Smooth muscle cell of the coronary artery (primary cell): ENCODE measurements around the gene MARCHF10. TPM values are rescaled to one million over a fixed set of nuclear protein-coding genes. Genes with fewer than 3 reads are reported as not detected.

Source experiments
- total RNA-seq: library from RNA; depleted of rRNA; stranded (reverse); fragments of >200 nt; gene quantifications from 2 replicates; pipeline ENCODE4 v1.2.3, GENCODE V29; 2014; ENCODE audit warnings: low replicate concordance

The MARCHF10 gene, protein sequence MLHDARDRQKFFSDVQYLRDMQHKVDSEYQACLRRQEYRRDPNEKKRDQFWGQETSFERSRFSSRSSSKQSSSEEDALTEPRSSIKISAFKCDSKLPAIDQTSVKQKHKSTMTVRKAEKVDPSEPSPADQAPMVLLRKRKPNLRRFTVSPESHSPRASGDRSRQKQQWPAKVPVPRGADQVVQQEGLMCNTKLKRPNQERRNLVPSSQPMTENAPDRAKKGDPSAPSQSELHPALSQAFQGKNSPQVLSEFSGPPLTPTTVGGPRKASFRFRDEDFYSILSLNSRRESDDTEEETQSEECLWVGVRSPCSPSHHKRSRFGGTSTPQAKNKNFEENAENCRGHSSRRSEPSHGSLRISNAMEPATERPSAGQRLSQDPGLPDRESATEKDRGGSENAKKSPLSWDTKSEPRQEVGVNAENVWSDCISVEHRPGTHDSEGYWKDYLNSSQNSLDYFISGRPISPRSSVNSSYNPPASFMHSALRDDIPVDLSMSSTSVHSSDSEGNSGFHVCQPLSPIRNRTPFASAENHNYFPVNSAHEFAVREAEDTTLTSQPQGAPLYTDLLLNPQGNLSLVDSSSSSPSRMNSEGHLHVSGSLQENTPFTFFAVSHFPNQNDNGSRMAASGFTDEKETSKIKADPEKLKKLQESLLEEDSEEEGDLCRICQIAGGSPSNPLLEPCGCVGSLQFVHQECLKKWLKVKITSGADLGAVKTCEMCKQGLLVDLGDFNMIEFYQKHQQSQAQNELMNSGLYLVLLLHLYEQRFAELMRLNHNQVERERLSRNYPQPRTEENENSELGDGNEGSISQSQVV
- total RNA-seq = not detected in 2 replicates

GRCh38 chr17:62807812-62808575 is at the start of gene MARCHF10:
Gene MARCHF10 (minus strand): TSS chr17:62808314. CDS start chr17:62801735, 6,579 bp downstream.

Other genes with a start within 250 kb of the MARCHF10 start
- gene MRC2, start 180.6 kb downstream of the MARCHF10 start, total RNA-seq = 124 and 319 TPM in 2 replicates
- 16.6 and 44.0 TPM in 2 replicates for gene TANC2, start 157.9 kb upstream of the MARCHF10 start, total RNA-seq